Stimulated activated CD8-positive, alpha-beta memory T cell treated with anti-CD3 and anti-CD28 coated beads, Interleukin-15, amount 100 ng/mL, for 4 hours (primary cell): ENCODE measurements around the gene KCNC3.

Experiments
- DNase-seq, 2 donors: peaks; one replicate each; pipeline ENCODE4 v3.0.0-alpha.2; 2020; ENCODE audit warnings: low read depth in 2 of 2

The KCNC3 gene

DNA sequence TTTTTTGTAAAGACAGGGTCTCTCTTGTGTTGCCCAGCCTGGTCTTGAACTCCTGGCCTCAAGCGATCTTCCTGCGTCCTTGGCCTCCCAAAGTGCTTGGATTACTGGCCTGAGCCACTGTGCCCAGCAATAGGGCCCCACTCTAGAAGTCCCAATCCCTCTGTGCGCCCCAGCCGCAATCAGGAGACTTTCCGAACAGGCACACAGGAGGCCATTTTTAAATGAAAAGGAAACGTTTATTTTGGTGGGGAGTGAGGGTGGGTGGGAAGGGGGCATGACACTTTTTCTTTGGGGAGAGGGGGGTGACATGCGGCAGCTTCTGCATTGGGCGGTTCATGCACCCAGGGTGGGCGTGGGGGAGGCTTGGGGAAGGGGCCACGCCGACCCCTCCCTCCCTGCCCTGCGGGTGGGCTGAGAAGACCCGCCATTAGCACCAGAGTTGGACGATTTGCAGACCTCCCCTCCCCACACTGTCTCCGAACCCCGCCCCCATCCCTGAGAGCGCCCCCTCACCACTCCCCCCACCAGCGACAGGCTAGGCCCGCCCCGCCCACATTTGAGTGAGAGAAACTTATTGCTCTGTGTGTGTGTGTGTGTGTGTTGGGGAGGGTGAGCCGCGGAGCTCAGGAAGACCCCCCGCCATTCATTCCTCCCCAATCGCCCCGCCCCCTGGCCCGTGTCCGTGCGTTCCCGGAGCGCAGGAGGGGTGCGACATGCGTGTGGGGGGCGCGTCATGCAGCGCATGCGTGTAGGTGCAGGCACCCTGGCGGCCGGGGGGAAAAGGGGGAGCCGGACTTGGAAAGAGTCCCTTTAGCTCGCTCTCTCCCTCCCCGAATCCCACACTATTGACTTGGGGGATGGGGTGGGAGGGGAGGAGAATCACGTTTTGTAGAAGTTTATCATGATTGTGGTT lies 17.2 kb downstream of the KCNC3 start:
- DNase-seq, result no peak

- DNase-seq, result no peak
Measured at GRCh38 chr19:50310759-50311465, 18.3 kb downstream of the KCNC3 start.

- DNase-seq, result no peak
Measured at GRCh38 chr19:50309396-50310125, 19.6 kb downstream of the KCNC3 start.

DNA sequence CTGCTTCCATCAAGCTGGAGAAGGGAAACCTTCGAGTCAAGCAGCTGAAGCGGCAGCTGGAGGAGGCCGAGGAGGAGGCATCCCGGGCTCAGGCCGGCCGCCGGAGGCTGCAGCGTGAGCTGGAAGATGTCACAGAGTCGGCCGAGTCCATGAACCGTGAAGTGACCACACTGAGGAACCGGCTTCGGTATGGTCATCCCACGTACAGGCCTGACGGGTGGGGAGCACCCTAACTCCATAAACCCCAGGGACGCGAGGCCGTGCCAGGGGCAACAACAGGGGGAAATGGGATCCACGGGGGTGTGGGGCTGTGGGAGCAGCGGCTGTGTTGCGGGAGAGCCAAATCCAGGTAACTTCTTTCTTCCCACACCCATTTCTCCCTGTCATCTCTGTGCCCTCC lies 20.2 kb downstream of the KCNC3 start:
- no peak for DNase-seq

- no peak for DNase-seq
Measured at GRCh38 chr19:50303558-50303957, 25.6 kb downstream of the KCNC3 start.

- no peak for DNase-seq
Measured at GRCh38 chr19:50301607-50301971, 27.6 kb downstream of the KCNC3 start.

GRCh38 chr19:50300814-50301606 lies 28.2 kb downstream of the KCNC3 start:
- no peak for DNase-seq

DNA sequence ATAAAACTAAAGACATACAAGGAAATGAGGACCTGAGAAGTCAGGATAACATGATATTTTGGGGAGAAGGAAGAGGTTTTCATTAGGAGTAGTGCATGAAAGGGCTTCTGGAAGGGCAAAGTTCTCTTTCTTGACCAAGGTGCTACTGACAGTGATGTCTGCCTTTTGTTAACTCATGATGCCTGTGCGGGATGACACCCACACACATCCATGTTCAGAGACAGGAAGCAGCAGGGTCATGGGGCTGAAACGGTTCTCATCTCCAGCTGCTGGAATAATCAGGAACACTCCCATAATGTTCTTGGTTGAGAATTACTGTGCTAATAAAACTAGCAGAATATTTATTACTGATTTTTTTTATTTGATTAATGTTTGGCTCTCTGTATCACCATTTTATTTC lies 29.1 kb downstream of the KCNC3 start:
- DNase-seq, result no peak

- no peak for DNase-seq
Measured at GRCh38 chr19:50293263-50294004, 35.7 kb downstream of the KCNC3 start.

GRCh38 chr19:50292216-50292827 lies 36.9 kb downstream of the KCNC3 start:
- no peak for DNase-seq

DNA sequence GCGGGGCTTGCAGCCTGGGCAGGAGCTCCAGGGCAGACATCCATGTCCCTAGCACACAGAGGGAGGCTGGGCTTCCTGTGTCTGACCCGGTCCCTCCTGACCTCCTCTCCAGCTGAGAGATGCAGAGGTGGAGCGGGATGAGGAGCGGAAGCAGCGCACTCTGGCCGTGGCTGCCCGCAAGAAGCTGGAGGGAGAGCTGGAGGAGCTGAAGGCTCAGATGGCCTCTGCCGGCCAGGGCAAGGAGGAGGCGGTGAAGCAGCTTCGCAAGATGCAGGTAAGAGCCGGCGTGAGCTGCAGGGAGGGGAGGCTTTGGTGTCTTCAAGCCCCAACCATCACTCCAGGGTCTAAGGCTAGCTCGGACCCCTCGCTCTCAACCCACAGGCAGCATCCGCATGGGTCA lies 38.4 kb downstream of the KCNC3 start:
- DNase-seq, result no peak

DNA sequence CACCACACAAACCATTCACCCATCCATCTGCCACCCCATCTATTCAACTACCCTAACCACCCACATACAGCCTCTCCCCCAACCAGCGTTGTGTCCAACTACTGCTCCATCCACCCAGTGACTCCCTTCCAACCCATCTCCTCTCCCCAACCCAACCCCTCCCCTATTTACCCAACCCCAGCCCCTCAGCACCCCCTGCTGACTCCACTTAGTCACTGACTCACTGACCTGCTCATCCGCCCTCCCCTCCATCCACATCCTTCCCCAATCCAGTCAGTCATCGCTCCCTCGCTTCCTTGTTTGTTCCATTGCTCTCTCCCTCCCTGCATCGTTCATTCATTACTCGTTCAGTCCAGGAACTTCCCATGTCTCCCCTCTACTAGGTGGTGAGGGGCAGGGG lies 39.2 kb downstream of the KCNC3 start:
- DNase-seq, result no peak

GRCh38 chr19:50288954-50289353 lies 40.2 kb downstream of the KCNC3 start:
- DNase-seq, result no peak

DNA sequence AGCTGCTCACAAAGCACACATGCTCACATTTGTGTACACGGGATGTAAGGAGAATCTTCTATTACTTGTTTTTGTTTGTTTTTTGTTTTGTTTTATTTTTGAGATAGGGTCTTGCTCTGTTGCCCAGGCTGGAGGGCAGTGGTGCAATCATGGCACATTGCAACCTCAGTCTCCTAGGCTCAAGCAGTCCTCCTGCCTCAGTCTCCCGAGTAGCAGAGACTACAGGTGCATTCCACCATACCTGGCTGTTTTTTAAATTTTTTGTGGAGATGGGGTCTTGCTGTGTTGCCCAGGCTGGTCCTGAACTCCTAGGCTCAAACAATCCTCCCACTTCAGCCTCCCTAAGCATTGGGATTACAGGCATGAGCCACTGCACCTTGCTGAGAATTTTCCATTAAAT lies 41.8 kb downstream of the KCNC3 start:
- DNase-seq, result no peak

- DNase-seq, result no peak
Measured at GRCh38 chr19:50286443-50286842, 42.7 kb downstream of the KCNC3 start.

GRCh38 chr19:50285833-50286232 lies 43.3 kb downstream of the KCNC3 start:
- no peak for DNase-seq

DNA sequence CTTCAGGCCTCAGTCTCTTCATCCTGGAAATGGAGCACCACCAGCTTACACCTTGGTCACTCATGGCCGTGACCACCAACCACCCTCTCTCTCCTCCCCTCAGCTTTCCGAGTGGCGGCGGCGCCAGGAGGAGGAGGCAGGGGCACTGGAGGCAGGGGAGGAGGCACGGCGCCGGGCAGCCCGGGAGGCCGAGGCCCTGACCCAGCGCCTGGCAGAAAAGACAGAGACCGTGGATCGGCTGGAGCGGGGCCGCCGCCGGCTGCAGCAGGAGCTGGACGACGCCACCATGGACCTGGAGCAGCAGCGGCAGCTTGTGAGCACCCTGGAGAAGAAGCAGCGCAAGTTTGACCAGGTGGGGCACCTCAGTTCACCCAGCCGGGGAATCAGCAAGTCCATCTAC lies 47.7 kb downstream of the KCNC3 start:
- no peak for DNase-seq

DNA sequence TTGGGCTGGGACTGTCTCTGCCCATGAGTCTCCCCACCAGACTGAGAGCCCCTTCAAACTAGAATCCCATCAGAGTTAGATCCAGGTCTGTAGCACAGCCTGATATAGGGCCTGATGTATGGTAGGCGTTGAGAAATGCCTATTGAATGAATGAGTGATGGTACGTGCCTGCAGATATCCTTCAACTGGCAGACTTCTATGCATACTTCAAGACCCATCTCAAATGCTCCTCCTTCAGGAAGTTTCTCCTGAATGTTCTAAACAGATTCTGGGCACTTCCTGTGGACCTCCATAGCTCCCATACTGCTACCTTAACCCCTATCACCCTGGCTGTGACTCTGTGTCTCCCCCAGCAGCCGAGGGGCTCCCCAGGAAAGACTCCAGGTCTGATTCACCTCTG lies 48.2 kb downstream of the KCNC3 start:
- DNase-seq, result no peak

GRCh38 chr19:50280074-50280473 lies 49.1 kb downstream of the KCNC3 start:
- no peak for DNase-seq

GRCh38 chr19:50277966-50278580 lies 51.1 kb downstream of the KCNC3 start:
- DNase-seq, result no peak
